A172 (cell line): ENCODE results near the gene SLC9A7. TPM values are rescaled to one million over a fixed set of nuclear protein-coding genes. Genes with fewer than 3 reads are reported as not detected.
"Not testable (repeated sequence)": the region's sequence is repeated elsewhere in the genome, so short reads cannot be mapped to it uniquely, and the experiment has no call there.

Experiments
- DNase-seq: peaks from one replicate; pipeline ENCODE4 v3.0.0-alpha.2; 2015; ENCODE audit warnings: low spot score
- total RNA-seq: library from RNA; depleted of rRNA; stranded (reverse); fragments of >200 nt; shearing (Covaris generic); gene quantifications from 2 replicates; pipeline ENCODE4 v1.2.3, GENCODE V29; 2014

The SLC9A7 gene
- total RNA-seq, 1 experiment from 2014 or later, result 9.7 TPM

DNA sequence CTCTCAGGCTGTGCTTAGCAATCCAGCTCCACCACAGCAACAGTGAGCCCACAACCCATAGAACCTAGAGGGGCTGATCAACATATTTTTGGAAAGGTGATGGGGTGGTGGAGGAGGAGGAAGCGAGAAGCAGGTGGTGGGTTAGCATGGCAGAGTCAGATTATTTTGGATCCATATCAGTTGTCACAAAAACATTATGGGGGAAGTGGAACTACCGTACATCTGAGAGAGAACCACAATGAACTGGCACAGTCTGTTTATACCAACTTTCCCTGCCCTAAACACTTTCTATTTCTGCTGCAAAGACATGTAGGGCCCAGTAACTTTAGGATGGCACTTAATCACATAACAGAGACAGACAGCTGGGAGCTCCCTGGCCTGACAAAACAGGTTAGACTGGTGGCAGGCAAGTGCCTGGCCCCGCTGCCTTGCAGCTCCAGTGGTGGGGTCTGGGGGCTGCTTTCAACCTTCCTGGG, 4.3 kb downstream of the SLC9A7 start:
- DNase-seq, result no peak

DNA sequence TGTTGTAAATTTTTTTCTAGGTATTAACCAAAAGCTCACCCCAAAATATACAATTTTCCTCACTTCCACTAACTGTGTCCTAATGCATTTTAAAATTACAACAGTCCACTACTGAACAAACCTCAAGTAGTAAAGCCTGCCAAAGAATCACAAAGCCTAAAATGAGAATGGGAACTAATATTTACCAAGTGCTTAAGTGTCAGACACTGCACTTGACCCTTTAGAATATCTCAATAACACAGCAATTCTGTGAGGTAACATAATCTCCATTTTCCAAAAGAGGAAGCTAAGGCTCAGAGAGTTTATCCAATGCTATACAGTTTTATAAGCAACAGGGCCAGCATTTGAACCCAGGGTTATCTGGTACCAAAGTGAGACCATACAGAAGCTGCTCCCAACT, 4.9 kb downstream of the SLC9A7 start:
- no peak for DNase-seq

DNA sequence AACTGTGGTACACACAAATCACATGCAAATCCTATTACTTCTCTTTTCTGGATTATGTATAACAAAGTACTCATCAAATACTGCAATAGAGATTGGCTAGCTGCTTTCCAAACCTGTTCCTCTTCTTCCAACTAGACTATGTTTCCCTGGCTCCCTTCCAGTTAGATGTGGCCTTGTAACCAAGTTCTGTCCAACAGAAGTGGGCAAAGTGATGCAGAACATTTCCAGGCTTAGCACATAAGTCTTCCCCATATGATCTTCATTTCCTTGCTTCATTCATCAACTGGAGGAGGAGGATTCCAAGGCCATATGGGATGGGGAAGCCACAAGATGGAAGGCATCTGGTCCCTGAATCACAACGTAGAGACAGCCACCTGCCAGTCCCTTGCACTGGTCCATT, 8.0 kb downstream of the SLC9A7 start:
- no peak for DNase-seq

DNA sequence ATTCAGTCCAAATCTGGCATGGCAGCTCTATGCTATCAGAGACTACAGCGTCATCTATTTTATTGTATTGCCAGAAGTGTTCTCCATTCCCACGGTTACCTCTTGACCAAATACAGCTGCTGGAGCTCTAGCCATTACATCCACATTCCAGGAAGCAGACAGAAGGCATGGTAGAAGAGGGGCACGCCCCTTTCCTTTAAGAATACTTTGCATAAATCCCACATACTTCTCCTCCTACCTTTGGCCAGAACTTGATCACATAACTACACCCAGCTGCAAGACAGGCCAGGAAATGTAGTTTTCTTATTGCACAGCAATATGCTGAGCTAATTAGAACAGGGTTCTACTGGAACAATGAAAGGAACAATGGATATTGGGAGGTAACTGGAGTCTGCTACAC, 14.9 kb downstream of the SLC9A7 start:
- DNase-seq, result no peak

DNA sequence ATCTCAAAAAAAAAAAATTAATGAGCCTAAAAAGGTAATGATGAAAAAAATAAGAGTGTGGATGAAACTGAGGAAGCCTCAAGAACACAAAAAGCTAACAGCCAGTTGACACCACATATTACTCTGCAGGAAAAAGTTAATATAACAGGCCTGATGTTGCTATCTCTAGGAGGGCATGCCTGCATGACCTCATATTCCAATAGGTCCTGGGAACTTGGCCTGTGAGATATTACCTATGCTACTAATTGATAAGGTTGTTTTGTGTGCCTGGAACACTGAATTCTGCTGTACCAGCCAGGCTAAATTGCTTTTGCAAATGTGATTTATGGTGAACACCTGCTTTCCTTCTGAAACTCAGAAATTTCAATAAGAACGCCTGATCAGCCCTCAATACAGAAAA, 15.9 kb downstream of the SLC9A7 start:
- no peak for DNase-seq

DNA sequence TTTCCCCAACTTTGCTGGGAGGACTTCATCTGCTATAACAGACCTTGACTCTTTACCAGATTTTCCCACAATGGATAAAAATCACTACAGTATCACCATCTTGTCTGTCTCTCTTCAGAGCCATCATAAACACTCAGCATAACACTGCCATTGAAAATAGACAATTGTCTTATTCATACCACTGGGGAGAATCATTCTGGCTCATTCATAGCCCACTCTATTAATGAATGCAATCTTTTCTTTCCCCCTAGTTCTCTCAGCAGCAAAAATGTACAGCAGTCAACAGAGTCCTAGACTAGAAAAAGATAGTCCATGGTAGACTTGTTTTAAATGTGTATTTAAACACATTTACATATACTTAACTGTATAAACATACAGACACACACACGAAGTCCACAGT, 19.2 kb downstream of the SLC9A7 start:
- DNase-seq, result no peak

DNA sequence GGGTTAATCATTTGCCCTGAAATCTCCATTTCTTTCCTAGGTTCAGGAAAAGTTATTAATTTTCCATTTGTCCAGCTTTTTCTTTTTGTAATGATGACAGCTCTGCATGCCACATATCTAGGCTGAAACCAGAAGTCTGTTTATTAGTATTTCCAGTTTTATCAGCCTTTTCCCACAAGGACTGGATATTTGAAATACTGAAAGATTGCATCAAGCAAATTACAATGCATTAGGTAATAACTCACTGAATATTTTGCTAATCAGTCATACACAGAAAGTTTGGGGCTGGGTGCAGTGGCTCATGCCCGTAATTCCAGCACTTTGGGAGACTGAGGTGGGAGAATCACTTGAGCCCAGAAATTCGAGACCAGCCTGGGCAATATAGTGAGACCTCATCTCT, 21.5 kb downstream of the SLC9A7 start:
- DNase-seq, result no peak

DNA sequence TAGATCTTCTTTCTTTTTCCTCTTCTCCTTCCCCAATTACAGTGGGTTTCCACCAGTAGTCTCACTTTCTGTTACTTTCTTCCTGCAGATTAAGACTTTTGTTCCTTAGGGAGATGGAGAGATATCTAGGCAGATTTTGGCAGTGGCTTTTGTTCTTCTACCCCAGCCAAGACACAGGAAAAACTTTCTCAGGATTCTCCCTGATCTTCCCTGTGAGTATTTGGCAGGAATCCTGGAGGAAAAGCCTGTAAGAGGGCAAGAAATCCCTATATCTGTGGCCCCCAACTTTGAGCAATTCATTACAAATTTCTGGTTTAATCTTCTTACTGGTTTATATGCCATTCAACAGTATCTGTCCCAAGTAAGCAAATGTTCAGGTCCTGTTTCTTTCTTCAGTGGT, 21.9 kb downstream of the SLC9A7 start:
- no peak for DNase-seq

DNA sequence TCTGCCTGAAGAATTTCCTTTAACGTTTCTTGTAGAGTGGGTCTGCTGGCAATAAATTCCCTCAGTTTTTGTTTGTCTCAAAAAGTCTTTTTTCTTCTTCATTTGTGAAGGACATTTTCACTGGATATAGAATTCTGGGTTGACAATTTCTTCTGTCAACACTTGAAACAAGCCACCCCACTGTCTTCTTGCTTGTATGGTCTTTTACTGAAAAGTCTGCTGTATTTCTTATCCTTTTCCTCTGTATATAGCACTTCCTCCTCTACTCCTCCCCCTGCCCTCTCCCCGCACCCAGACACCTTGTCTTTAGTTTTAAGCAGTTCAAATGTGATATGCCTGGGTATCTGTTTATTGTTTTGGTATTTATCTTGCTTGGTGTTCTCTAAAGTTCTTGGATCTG, 23.3 kb downstream of the SLC9A7 start:
- no peak for DNase-seq

DNA sequence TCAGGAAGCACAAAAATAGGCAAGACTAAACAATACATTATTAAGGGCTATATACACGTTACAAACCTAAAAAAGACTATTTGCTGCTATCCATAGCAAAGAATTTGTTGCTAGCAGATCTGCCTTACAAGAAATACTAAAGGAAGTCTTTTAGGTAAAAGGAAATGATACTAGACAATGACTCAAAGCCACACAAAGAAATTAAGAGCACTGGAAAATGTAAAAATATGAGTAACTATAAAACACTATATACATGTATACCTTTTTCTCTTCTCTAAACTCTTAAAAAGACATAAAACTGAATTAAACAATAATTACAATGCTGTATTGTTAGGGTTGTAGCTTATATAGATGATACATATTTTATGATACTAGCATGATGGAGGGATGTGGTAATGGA, 25.7 kb downstream of the SLC9A7 start:
- no peak for DNase-seq

DNA sequence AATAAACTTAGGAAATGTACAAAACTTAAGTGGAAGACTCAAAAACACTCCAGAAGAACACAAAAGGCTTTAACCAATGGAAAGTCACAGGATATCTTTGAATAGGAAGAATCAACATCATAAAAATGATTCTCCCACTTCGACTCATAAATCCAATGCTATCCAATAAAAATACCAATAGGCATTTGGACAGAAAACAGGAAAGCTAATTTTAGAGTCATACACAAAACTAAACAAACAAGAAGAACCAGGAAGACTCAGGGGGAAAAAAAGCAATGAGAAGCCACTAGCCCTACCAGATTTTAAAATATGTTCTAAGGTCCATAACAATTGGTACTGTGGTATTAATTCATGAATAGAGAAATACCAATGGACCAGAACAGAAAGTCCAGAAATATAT, 28.2 kb downstream of the SLC9A7 start:
- DNase-seq, result no peak

DNA sequence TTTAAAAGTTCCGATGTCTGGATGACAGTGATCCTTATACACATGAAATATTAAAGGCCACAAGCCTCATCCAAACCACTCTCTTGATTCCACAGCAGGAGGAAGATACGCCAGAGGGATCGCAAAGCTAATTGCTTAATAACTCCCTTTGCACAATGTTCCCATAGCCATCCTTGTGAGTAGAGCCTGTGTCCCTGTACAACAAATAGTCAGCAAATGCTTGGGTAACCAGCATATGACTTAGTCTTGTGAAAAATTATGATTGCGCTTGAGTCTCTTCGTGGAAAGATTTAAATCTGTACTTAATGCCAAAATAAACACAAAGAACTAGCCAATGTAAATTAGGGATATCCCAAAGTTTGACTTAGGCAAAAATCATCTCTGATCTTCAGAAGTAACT, 31.5 kb downstream of the SLC9A7 start:
- DNase-seq, result no peak

DNA sequence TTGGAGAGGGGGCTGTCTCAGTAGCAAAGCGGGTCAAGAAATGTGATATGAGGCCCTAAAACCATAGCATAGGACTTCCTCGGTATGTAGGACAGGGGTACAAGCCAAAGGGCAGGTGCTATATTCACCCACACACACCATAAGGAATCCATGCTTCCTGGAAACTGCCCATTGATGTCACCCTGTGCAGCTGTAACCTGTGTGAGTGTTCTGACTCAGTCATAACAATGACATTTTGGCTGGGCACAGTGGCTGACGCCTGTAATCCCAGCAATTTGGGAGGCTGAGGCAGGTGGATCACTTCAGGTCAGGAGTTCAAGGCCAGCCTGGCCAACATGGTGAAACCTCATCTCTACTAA, 35.4 kb downstream of the SLC9A7 start:
- DNase-seq, result not testable (repeated sequence)

DNA sequence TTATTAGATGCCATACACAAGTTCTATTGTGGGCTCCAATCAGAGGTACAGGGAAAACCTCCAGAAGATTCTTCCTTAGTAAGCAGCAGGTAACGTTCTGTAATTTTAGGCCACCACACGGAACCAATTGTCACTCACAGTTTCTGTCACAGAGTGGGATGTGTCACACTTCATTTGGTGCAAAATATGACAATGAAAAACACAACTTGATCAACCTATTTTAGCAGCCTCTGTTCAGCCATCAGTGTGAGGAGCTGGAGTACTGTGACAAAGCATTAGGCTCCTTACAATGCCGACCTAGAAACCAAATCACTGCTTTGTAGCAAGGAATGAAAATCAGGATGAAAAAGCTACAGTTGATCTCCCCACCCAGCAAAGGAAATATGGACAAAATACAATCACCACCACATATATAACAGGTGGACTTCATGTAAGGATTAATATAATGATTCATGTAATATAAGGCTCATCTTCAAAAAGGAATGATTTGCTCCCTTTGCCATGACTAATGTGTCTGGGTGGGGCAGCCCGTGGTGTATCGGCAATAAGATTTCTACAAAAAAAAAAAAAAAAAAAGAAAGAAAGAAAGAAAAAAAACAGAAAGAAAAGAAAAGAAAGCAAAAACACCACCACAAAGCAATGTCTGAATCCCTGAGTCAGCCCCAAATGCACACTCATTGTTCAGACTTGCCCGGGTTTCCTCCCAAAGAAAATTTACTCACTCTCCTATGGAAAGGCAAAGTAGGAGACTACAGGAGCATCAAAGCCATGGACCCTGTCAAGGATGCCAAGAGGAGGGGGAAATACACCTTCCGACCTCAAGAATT, 36.0 kb downstream of the SLC9A7 start:
- DNase-seq, result peak; percentile 5

DNA sequence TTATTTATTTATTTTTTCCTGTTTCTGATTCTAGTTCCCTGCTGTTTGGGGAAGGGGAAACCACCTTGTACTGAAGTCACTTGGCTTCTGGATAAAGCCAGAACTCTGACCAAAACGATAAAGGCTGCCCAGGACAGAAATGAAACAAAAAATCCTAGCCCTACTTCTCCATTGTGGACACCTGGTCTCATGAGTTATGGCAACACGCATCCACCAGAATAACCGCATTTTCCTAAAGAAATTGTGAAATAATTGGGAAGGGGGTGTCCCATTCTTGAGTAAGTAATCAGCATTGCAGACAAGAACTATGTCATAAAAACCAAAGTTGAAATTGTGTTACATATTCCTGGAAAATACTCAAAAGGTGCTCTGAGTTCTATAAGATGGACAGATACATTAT, 42.1 kb downstream of the SLC9A7 start:
- DNase-seq, result no peak

DNA sequence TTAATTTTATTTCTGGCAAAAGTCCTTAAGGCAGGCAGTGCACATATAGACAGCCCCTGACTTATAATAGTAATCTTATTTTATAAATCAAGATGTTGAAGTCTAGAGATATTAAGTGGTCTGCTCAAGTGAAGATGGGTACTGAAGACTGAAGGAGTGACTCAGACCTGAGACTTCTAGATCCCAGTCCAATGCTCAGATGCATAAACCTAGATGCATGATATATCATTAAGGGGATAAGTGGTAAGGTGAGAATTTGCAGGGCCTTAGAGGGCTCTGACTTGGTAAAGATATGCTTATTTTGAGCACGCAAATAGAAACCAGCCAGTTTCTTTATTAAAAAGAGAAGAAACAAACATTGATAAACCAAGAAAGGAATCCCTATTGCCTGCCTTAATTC, 42.9 kb downstream of the SLC9A7 start:
- DNase-seq, result no peak

DNA sequence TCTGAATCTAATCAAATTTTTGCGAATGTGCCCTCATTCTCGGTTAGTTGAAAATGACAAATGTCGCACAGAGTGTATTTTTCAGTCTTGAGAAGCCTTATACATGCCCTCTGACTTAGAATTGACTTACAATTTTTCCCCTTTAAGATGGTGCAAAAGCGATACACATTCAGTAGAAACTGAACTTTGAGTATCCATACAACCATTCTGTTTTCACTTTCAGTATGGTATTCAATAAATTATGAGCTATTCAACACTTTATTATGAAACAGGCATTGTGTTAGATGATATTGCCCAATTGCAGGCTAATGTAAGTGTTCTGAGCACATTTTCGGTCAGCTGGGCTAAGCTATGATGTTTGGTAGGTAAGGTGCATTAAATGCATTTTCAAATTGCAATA, 43.4 kb downstream of the SLC9A7 start:
- DNase-seq, result no peak

DNA sequence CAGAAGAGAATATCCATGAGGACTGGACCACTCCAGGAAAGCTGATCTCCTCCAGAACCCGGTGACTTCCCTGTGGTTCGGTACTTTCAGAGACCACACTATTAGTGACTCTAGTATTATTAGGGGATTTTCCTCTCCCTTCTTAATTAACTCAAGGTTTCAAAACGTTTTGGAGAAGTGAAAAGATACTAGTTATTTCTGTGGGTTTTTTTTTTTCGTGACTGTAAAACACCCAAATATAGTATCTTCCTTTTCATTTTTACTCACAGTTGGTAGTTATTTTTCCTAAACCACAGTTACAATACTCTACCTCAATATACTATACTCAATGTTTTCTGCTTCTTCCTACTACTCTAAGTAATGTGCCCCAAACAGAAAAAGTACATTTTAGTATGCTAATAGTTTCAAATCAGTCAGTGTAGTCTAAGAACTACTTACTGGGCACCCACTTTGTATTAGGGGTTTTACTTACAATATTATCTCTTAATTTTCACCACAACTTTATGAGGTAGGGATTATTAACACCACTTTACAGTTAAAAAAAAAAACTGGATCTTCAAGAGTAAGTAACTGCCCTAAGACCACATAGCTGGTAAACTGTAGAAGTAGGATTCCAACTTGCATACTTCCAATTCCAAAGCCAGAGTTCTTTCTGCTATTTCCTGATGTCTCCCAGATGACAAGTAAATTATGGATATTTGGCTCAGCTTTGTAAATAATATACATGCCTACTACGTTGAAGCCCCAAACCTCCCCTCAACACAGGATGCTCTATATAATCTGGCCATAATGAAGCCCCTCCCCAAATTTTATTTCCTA, 45.0 kb downstream of the SLC9A7 start:
- no peak for DNase-seq

DNA sequence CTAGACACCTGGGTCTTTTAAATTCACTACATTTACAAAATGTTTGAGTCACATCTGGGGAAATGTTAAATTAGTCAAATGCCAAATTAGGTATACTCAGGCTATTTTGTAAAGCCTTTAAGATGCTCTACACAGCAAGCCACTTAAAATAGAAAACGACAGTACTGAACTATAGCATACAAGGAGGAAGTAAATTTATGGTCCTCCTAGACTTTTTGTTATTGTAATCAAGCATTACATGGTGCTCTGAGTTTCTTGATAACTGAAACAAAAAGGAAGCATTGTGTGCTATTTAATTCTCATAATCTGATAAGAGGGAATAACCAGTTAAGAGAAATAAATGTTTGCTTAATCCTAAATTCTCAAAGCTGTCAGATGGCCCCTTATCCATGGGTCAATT, 46.2 kb downstream of the SLC9A7 start:
- DNase-seq, result no peak

DNA sequence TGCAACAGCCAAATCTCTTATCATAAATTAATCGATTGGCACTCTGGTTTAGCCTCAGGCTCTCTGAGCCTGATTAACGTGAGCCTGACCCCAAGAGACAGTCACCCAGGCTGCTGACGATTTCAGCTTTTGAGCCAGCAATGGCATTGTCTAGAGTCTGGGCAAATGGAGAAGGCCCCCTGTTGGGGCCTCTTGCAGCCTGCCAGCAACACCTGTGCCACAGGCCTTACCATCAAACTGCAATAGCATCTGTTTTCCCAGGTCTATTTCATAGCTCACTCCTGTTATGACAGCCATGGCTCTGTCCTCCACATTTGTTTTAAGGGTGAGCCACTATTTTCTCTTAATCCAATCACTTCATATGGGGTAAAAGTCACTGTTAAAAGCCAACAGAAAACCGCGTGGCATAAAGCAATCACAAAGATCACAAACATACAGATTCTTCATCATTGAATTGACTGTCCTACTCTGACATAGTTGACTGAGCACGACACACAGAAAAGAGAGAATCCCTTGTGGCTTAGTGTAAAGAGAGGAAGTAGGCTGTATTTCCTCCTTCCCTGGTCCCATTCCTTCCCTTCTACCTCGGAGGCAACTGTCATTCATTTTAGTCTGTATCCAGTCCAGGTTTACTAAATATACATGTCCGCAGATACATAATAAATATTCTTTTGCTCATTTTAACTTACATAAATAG, 47.8 kb downstream of the SLC9A7 start:
- no peak for DNase-seq

DNA sequence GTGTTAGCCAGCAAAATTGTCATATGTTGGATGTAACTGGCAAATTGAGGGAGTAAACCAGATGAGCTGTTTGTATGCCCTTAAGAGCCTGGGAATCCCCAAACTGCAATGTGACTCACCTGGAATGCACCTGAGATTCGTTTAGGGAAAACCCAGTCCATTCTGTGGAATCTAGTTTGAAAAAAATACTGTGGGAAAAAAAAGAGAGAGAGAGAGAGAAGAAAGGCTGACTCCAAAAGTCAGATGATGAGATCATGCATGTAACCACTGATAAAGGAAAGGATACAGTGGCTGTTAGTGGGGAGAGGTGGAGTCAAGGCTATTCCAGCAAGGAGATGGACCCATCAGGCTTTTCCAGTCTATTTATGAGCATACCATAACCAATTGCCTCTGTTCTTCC, 48.5 kb downstream of the SLC9A7 start:
- peak; percentile 53 for DNase-seq

DNA sequence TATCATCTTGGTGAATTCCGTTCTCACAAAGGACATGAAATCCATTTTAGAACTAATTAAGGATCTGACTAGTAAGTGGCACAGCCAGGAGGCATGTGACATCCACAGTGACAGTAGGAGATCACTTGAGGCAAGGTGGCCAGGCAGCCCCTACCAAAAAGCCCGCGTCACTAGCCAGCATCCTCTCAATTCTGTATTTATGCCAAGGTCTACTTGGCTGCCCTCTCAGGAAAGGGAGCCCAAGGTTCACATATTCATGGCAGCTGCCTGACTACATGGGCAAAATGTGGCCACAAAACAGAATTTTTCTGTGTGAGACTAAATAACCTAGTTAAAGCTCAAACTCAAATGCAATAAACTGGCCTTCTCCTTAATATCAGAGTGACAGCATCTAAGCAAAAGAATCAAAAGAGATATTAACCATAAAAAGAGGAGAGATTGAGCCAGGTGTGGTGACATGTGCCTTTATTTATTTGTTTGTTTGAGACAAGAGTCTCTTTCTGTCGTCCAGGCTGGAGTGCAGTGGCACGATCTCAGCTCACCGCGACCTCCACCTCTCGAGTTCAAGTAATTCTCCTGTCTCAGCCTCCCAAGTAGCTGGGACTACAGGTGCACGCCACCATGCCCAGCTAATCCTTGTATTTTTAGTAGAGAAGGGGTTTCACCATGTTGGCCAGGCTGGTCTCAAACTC, 51.5 kb downstream of the SLC9A7 start:
- DNase-seq, result no peak
